ENCODE measurements around the gene UBE2F. TPM values are rescaled to one million over a fixed set of nuclear protein-coding genes. Genes with fewer than 3 reads are reported as not detected.
"Not testable (repeated sequence)": the region's sequence is repeated elsewhere in the genome, so short reads cannot be mapped to it uniquely, and the experiment has no call there.

UBE2F gene
- total RNA-seq, 1 experiment from 2014 or later = 35.7 TPM

DNA sequence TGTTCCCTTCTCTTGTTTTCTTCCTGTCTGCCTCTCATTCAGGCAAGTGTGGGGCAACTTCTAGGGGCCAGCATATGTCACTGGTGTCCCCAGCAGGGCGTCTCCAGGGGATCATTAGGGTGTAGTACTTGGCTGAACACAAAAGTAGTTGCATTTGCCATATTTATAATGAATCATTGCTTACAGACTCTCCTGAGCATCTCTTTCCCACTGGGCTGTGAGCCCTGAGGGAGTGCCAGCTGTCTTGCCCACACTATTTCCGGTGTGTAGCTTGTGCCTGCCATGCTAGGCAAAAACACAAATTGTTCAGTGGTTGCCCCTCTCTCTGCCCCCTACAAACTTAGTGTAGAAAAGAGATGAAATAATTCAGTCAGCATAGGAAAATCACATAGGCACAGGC lies 53.1 kb downstream of the UBE2F start:
- no peak for DNase-seq (ENCODE audit: low spot score)

DNA sequence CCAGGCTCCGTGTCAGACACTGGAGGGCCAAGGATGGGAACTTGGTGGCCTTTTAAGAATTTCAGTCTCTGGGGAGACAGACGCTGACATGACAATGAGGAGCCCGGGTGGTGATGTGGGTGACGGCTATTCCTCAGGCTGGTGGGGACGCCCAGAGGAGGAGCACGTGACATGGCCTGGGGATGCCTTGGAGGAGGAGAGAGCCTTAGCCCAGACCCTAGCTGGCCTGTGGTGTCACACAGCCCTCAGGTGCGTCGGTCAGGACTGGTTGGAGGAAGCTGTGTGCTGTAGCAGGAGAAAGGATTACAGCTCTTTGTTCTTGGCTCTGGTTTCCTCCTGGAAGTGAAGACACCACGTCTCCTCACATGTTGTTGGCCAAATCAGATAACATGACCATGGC lies 54.0 kb downstream of the UBE2F start:
- no peak for DNase-seq (ENCODE audit: low spot score)

DNA sequence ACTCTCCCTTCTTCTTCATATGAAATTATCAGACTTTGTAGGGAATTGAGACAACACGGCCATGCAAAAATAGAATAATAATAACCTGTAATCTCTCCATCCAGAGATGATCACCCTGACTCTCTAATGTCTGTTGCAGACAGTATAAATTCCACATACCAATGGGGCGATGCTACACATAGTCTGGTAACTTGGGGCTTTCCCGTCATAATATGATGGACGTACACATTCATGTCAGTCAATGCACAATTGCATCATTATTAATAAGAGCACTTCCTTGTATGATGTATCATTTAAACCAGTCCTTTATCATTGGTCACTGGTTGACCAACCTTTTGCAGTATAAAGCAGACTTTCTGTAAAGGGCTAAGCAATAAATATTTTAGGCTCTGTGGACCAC lies 54.5 kb downstream of the UBE2F start:
- no peak for DNase-seq (ENCODE audit: low spot score)

DNA sequence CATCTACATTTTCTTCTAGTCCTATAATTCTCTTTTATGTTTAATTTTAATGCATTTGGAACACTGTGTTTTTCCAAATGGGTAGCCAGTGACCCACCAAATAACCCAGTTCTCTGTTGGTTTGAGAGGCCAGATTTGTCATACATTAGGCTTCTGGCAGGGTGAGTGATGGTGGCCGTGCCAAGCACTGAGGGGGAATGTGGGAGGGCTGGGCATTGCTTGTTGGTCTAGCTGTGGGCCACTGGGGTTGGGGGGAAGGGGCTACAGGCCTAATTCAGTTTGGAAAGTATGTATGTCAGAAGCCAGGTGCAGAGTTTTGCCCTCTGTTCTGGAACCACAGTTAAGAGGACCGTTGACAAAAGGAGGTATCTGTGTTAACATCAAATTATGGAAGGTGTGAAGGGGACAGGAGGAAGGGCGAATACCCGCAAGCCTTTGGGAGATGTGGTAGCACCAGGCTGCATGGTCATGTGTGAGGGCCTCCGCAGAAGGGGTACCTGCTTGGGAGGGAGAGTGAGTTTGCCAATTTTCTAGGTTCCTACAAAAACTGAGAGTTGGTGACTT lies 55.9 kb downstream of the UBE2F start:
- DNase-seq (ENCODE audit: low spot score) = no peak

DNA sequence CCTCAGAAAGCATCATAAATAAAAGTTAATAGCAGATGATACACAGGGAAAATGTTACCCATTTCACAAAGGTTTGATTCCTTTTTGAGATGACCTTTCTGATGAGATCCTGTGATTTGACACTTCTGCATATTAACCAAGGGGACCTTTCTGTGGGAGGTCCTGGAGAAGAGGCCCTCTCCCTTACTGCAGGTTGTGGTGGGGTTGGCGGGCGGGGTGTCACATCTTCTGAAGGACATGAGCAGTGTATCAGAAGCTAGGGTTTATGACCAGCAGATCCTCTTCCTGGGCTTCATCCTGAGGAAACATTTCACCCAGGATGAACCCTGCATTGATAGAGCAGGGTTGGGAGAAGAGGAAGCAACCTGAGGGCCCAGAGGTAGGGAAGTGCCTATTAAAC lies 56.8 kb downstream of the UBE2F start:
- DNase-seq (ENCODE audit: low spot score) = no peak

DNA sequence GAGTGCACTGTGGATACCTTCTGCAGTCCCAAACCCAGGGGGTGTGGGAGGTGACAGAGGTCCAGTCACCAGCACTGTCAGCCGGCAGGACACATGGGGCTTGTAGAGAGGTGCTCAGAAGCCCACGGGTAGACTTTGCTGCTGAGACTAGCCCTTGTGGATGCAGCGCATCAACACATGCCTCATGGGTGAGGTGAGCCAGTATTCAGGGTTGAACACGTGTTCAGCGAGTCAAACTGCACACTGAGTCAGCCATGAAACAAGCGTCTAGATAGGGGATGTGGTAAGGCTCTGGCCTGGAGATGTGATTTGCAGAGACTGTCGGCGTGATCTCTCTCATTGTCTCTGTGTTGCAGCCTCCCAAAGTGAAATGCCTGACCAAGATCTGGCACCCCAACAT lies 58.2 kb downstream of the UBE2F start:
- no peak for DNase-seq (ENCODE audit: low spot score)

DNA sequence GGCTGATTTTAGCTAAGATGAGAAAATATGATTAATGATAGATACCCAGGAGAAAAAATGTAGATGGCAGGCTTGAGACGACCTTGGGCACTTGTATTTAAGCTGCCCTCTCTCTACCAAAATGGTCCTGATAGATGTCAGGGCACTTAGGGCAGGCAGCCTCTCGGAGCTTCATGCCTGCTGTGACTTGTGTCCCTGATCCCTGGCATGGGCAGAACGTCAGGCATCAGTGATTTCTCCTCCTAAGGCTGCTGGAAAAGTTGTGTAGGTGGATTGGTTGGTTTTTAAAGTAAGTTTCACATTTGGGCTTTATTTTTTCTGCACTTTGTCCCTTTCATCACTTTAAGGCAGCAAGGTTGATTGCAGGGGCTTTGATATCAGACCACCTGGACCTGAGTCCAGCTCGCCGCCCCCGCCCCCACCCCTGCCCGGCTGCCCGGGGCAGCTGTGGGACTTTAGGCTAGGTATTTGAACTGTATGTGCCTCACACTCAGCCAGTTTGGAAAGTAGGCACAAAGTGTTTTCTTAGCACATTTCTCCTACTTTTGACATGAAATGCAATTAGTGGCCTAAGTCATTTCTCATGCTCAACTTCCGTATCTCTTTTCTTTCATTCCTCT lies 59.0 kb downstream of the UBE2F start:
- no peak for DNase-seq (ENCODE audit: low spot score)

DNA sequence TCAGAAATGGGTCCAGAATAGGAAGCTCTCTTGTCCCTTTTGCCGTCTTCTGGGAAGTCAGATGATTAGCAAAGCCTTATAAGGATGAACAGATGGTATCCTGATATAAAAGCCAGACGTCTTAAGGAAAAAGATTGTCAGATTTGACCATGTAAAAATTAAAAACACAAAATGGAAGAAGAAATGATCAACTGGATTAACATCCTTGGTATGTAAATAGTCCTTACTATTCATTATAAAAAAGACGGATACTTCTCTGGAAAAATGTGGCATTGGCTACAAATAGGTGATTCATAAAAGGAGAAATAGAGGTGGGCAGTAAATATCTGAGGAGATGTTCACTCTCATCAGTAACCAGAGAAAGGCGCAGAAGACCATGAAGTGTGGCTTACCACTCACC lies 60.2 kb downstream of the UBE2F start:
- DNase-seq (ENCODE audit: low spot score) = no peak

DNA sequence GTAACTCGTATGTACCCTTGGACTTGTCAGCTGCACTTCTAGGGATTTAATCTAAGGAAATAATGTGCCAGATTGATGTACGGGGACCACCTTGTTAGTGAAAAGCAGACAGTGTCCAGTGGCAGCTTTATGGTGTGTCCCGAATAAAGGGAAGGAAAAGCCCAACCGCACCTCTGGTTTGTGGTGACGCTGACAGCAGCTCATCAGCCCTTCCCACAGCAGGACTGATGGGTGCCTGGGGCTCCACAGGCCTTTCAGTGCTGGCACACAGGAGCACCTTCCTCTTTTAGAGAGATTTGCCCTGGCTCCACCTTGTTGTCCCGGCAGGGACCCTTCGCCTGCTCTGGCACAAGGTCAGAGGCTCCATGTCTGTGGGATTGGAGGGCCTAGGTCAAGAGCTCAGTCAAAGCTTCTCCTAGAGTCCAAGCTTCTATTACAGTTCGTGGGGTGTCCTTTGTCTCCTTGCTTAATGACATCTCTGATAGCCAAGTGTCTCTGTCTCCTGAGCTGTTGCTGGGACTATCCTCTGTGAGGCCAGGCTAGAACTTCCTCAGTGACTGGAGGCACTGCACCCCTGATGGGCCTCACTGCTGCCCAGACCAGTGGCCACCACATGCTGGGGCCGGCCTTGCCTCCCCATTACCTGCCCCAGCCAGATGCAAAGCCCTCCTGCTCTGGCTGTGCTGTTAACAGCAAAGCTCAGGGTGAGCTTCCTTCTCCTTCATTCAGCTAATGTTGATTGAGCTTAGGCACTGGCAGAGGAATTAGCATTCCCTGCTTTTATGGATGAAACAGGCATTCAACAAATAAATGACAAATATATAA lies 61.0 kb downstream of the UBE2F start:
- DNase-seq (ENCODE audit: low spot score) = no peak

DNA sequence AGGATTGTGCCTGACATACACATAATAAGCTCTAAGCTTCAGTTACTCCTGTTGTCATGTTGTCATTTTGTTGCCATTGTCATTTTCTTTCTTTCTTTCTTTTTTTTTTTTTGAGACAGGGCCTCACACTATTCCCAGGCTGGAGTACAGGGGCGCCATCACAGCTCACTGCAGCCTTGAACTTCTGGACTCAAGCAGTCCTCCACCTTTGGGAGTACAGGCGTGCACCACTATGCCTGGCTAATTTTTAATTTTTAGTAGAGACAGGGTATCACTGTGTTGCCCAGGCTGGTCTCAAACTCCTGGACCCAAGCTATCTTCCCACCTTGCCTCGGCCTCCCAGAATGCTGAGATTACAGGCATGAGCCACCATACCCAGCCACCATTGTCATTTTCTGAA lies 63.0 kb downstream of the UBE2F start:
- DNase-seq (ENCODE audit: low spot score) = no peak

DNA sequence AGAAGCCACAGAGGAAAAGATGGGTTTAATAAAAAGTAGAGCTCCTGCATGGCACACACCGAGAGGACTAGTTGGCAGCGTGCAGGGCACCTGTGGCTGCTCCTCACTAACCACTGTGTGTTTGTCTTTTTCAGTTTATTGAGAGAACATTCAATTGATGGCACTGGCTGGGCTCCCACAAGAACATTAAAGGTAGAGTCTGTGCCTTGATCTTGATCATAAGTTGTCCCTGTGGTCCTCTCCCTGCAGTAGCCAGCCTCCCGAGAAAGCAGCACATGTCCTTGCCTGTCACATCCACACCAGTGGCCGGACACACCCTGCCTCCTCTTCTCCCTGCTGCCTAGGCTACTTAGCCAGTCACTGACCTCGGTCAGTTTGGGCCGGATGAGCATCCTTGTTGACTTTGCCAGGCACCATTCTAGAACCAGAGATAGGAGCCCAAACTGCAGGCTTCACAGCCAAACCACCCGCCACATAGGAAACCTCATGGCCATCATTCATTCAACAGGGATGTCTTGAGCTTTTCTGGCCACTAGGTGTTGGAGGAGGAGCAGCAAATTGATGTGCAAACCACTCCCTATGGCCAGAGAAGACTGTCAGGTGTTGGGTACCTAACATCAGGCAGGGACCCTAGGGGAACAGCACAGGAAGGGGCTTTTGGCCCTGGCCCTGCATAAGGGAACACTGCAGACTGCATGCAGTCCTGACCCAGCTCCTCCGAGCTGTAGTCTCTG lies 63.8 kb downstream of the UBE2F start:
- no peak for DNase-seq (ENCODE audit: low spot score)

DNA sequence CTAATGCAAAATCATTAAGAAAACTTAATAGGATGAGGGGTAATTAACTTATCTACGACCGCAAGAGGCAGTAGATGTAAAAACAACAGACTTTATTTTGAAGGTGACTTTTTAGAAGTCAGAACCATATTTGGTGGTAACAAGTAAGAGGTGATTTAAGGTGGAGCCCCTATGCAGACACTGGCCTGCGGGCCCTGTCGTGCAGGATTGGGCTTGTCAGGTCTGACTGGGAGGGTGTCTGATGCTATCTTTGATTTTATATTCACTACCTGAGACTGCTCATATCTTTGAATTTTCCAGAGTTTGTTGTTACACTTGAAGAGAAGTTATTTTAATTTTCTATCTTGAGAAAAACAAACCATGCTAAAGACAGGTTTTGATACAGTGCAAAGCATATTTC lies 64.9 kb downstream of the UBE2F start:
- no peak for DNase-seq (ENCODE audit: low spot score)

DNA sequence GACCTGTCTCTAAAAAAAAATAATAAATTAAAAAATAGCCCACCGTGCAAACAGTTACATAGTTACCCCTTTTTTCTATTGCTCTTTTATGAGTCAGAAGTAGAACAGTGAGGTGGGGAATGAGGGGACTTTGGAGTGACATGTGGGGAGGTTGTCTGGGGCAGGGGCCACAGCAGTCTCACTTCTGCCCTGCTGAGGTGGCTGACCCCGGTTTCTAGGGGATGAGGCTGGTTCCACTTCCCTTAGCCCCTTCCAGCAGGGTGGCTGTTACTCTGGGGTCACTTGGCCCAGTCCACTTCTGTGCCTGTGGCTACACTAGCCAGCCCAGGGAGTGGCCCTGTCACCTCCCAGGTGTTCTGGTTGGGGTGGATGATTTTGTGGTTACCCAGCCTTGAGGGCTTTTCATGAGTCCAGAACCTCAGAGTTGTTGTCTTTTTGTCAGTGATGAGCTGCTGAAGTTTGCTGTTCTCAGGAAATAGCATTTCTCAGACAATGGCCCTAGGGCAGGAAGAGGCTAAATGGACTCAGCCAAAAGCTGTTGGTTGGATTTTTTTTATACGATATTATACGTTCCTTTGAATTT lies 66.0 kb downstream of the UBE2F start:
- no peak for DNase-seq (ENCODE audit: low spot score)

DNA sequence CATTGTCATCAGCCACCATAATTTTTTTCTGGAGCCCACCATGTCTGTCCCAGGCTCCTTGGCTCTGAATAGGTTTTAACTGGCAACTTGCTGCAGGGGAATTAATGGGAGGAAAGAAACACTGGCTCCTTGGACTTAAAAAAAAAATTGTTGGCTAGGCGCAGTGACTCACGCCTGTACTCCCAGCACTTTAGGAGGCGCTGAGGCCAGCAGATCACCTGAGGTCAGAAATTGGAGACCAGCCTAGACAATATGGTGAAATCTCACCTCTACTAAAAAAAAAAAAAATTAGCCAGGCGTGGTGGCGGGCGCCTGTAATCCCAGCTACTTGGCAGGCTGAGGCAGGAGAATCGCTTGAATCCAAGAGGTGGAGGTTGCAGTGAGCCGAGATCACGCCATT lies 67.2 kb downstream of the UBE2F start:
- DNase-seq (ENCODE audit: low spot score) = not testable (repeated sequence)

DNA sequence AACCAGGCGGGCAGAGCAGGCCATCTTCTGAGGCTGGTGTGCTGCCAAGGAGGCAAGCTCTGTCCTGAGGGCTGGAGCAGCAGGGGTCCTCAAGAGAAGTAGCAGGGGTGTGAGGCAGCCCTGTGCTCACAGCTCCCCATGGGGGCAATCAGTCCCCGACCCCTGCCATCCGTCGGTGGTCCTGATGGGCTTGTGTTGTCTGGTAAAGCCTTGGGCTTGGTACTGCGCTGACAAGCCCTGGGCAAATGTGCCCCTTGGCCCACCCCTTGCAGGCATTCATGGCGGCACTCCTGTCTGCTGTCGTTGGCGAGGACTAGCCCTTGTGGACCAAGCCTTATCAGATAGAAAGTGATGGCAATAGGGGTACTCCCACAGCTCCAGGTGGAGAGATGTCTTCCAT lies 71.4 kb downstream of the UBE2F start:
- DNase-seq (ENCODE audit: low spot score) = no peak

DNA sequence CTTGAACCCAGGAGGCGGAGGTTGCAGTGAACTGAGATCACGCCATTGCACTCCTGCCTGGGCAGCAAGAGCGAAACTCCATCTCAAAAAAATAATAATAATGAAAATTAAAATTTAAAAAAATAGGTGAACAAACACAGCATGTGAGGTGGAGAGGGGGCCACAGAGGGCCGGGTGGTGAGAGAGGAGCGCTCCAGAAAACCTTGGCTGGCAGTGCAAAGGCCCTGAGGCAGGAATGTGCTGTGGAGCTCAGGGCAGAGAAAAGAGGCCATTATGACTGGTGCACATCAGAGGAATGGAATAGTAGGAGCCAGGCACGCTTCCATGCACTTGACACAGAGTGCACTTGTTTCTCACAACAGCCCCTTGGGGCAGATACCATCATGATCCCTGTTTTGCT lies 72.3 kb downstream of the UBE2F start:
- no peak for DNase-seq (ENCODE audit: low spot score)

DNA sequence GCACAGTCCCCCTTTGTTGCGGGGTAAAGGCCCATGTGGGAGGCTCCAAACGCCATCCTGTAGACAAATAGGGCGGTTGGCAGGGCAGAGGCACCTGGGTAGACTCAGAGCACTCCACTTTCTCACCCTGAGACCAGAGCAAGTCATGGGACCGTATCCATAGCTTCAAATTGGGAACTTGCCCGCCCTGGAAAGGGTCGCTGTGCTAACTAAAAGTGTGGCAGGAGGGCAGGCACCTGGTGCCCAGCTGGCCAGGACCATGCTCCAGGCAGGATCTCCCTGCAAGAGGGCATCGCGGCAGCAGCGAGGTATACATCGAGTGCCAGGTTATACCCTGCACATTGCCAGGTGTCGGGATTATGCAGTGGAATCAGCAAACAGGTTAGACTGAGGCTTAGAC lies 73.2 kb downstream of the UBE2F start:
- no peak for DNase-seq (ENCODE audit: low spot score)

DNA sequence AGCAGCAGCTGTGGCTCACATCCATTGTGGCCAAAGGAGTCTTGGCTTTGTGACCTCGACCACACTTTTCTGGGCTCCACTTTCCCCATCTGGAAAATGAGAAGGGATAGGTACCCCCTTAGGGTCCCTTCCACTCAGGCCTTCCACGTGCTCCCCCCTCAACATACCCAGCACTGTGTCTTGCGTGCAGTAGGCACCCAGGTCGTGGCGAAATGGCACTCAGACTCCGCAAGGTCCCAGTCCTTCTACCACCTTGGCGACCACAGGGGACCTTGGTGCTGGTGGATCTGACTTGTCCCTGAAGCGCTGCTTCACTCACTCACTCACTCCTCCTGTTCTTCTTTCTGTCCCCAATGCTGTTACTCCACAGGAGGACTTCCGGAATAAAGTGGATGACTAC lies 74.1 kb downstream of the UBE2F start:
- DNase-seq (ENCODE audit: low spot score) = no peak

DNA sequence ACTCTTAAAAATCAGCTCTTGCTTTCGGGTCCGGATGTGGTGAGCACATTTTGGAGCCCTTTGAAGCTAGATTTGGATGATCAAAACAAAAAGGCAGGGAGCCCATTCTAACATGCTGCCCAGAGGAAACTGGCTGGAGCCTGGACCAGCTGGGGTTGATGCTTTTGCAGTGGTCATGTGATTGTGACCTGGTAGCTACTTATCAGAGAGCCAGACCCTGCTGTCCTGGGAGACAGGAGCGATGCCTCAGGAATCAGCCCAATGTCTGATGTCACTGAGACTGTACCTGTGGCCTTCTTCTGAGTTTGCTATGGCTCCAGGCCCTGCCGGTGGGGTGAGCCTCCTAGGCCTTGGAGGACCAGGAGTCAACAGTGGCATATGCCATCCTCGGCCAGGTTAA lies 75.3 kb downstream of the UBE2F start:
- no peak for DNase-seq (ENCODE audit: low spot score)

DNA sequence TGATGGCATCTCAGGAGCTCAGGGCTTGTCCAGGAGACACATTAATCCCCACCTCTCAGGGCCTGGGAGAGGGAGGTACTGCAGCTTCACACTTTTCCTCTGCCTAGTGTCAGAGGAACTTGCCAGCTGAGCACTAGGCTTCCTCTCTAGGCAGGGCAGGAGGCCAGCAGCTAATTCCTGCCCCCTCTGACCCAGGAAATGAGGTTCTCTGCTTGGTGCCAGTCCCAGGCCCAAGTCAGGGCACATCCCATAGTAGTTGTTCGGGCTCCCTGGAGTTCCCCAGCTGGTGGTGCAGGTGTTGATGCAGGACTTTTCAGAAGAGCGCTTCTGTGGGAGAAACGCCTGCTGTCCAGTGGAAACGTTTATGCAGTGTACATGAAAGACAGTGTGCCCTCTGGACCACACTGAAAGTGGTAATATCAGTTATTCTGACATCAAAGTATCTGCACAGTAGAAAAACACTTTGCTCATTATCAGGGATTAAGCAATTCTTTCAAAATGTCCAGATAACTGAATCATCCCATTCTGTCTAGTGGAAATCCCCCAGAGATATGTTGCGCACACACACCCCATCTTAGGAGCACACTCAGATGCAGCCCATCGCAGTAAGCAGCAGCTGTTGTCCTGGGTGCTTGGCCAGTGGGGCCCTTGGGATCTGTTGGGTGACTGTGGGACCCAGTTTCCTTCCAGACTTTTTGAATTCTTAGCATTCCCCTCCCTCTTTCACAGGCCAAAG lies 76.2 kb downstream of the UBE2F start:
- no peak for DNase-seq (ENCODE audit: low spot score)

DNA sequence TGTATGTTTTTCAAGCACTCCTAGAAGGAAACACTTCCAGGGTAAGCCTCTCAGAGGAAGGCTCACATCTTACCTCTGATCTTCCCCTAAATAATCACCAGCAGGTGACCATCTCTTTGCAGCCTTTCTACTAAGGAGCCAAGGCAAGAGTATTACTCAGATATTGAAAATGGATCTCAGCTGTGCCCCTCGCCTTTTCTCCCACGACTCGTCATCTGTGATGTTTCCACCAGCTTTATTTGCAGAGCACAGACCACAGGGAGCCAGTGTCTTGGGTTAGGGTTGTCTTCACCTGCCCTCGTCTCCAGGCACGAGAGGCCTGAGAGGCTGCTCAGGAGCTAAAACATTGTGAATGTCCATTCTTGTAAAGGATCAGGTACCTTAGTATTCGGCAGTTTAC lies 77.0 kb downstream of the UBE2F start:
- DNase-seq (ENCODE audit: low spot score) = no peak

All from HT-29 (cell line).